ENCODE data around the gene TOP1. TPM values are rescaled to one million over a fixed set of nuclear protein-coding genes. Genes with fewer than 3 reads are reported as not detected.

Gene TOP1
- total and polyA plus RNA-seq, 9 of the 15 experiments (the other 6 are each of a cell fraction or from before 2014, with no cell fraction given), result 26.4 to 127 (median 39.6) TPM

DNA sequence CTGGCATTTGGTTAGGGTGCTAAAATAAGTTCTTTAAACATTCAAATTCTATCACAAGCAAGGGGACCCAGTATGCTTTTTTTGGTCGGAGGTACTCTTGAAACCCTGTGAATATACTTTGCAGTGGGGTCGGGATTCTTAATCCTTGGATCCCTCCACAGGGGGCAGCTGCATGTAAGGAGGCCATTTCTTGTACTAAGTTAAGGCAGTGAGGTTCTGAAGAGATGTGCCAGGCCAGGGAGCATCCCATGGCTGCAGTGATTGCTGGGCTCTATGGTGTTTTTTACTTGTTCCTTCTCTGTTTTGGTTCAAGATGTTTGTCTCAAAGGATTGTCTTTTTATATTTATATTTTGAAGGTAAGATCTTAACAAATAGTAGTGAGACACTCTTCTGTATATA is 50.4 kb downstream of the TOP1 start:
- in situ Hi-C loops (cut with MboI) (no loop called here), intact Hi-C loops (cut with micrococcal nuclease) (loop anchor here (2.0 kb wide), 1 partner anchor 88 kb away; no protein-coding TSS in a partner anchor)
- H3K27ac ChIP-seq (ENCODE audit: extremely low read depth, low read depth, low read length), result no peak overlapping the region
- H3K4me3 ChIP-seq, result no peak overlapping the region
- BruUV-seq (replicated peaks), result no TSS peak
- peaks cover 8 to 19% of the 10 kb centered on the region in 2 experiments; a peak in 4 of 5 replicates for H3K4me1 ChIP-seq (replicated peaks in 1 of 2; ENCODE audit: control insufficient read depth in 2 of 2, insufficient read depth in 2 of 2, low read length in 2 of 2)
- FAIRE-seq (no peak), ATAC-seq (no peak), DNase-seq (ENCODE audit: extremely low read depth in 1 of 4, low spot score in 3 of 4) (no peak)
- H2AFZ ChIP-seq (ENCODE audit: low read depth, low read length), result no peak overlapping the region
- peaks cover 83% of the 10 kb centered on the region for H3K36me3 ChIP-seq (ENCODE audit: control insufficient read depth, insufficient read depth, low read length)
- 92% methylated on average over 2 of the region's 2 CpGs for WGBS (ENCODE audit: insufficient coverage, low coverage, missing lambda C conversion rate)
- H3K27me3 ChIP-seq (ENCODE audit: control insufficient read depth in 2 of 2, insufficient read depth in 2 of 2, low read length in 2 of 2), result no peaks in the 10 kb centered on the region
- peaks cover 41% of the 10 kb centered on the region for H3K79me2 ChIP-seq (ENCODE audit: control insufficient read depth, insufficient read depth, low read length)
- H3K9me3 ChIP-seq (replicated peaks; ENCODE audit: control insufficient read depth, insufficient read depth, low read depth, low read length), result no peaks in the 10 kb centered on the region
- no peak overlapping the region for H3K4me2 ChIP-seq (ENCODE audit: insufficient read depth, low read length)
- ChIA-PET CTCF (ENCODE audit: low intra/inter-chr PET ratio) (interaction anchor here (1.1 kb wide), 1 partner anchor 88 kb away, joined by 3 read pairs; no protein-coding TSS in a partner anchor), POLR2A (interaction anchor here (0.9 kb wide), 1 partner anchor 12 kb away, joined by 3 read pairs; no protein-coding TSS in a partner anchor)
- no peak for TF ChIP-seq HINFP (tag; conservative IDR thresholded peaks at IDR 0.05; ENCODE audit: low read depth)
- TF ChIP-seq, protein P1, sequence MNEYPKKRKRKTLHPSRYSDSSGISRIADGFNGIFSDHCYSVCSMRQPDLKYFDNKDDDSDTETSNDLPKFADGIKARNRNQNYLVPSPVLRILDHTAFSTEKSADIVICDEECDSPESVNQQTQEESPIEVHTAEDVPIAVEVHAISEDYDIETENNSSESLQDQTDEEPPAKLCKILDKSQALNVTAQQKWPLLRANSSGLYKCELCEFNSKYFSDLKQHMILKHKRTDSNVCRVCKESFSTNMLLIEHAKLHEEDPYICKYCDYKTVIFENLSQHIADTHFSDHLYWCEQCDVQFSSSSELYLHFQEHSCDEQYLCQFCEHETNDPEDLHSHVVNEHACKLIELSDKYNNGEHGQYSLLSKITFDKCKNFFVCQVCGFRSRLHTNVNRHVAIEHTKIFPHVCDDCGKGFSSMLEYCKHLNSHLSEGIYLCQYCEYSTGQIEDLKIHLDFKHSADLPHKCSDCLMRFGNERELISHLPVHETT (CRISPR knock-in tag; conservative IDR thresholded peaks at IDR 0.05 in 1 of 2, IDR thresholded peaks at IDR 0.05 in 1 of 2), result no peak
- no peak for TF ChIP-seq MTF1 (CRISPR knock-in tag; IDR thresholded peaks at IDR 0.05; ENCODE audit: borderline replicate concordance)
- TF ChIP-seq CEBPG (CRISPR knock-in tag; IDR thresholded peaks at IDR 0.05), result no peak
- TF ChIP-seq CEBPG (tag; conservative IDR thresholded peaks at IDR 0.05 in 1 of 2, IDR thresholded peaks at IDR 0.05 in 1 of 2), result no peak
- TF ChIP-seq, protein P2, sequence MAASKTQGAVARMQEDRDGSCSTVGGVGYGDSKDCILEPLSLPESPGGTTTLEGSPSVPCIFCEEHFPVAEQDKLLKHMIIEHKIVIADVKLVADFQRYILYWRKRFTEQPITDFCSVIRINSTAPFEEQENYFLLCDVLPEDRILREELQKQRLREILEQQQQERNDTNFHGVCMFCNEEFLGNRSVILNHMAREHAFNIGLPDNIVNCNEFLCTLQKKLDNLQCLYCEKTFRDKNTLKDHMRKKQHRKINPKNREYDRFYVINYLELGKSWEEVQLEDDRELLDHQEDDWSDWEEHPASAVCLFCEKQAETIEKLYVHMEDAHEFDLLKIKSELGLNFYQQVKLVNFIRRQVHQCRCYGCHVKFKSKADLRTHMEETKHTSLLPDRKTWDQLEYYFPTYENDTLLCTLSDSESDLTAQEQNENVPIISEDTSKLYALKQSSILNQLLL (CRISPR knock-in tag; IDR thresholded peaks at IDR 0.05; ENCODE audit: borderline replicate concordance), result no peak
- TF ChIP-seq, protein P3, sequence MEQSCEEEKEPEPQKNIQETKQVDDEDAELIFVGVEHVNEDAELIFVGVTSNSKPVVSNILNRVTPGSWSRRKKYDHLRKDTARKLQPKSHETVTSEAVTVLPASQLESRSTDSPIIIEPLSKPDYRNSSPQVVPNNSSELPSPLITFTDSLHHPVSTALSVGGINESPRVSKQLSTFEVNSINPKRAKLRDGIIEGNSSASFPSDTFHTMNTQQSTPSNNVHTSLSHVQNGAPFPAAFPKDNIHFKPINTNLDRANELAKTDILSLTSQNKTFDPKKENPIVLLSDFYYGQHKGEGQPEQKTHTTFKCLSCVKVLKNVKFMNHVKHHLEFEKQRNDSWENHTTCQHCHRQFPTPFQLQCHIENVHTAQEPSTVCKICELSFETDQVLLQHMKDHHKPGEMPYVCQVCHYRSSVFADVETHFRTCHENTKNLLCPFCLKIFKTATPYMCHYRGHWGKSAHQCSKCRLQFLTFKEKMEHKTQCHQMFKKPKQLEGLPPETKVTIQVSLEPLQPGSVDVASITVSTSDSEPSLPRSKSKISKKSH (CRISPR knock-in tag; IDR thresholded peaks at IDR 0.05), result no peak
- TF ChIP-seq HDAC1 (IDR thresholded peaks at IDR 0.05), result no peak
- TF ChIP-seq BRD4 (IDR thresholded peaks at IDR 0.05), result no peak
- TF ChIP-seq ZNF431 (CRISPR knock-in tag; IDR thresholded peaks at IDR 0.05), result no peak
- no peak for TF ChIP-seq POLR3G (IDR thresholded peaks at IDR 0.05; ENCODE audit: extremely low read depth, insufficient read length, insufficient replicate concordance)
- no peak for TF ChIP-seq KAT7 (CRISPR knock-in tag; IDR thresholded peaks at IDR 0.05; ENCODE audit: borderline replicate concordance)
- TF ChIP-seq DIDO1 (tag; IDR thresholded peaks at IDR 0.05; ENCODE audit: low read depth), result no peak
- TF ChIP-seq ESRRB (CRISPR knock-in tag; IDR thresholded peaks at IDR 0.05; ENCODE audit: borderline replicate concordance), result no peak
- H3K9ac ChIP-seq (ENCODE audit: insufficient read depth in 1 of 2, low read depth in 2 of 2, low read length in 2 of 2), result no peak overlapping the region
- no peaks in the 10 kb centered on the region for H3K9me1 ChIP-seq (ENCODE audit: control insufficient read depth, insufficient read depth, low read length)
- 0 out of 2 replicates have a peak, but pooled peaks cover 4% of the 10 kb centered on the region for H4K20me1 ChIP-seq (replicated peaks; ENCODE audit: control insufficient read depth, insufficient read depth, low read length)
